A549 (cell line): ENCODE results near the gene AMER3.
"Not testable (repeated sequence)": the region's sequence is repeated elsewhere in the genome, so short reads cannot be mapped to it uniquely, and the experiment has no call there.

Source experiments
- BHLHE40 ChIP-seq: IDR thresholded peaks from 2 replicates; pipeline ENCODE4 v1.6.1; 2012; ENCODE audit warnings: low read depth, low read length, inconsistent platforms
- CTCF ChIP-seq: fragments of >200 bp; sonication (Bioruptor Twin); formaldehyde crosslinking; IDR thresholded peaks from 3 replicates; pipeline ENCODE4 v1.5.1; 2016
- EP300 ChIP-seq, 2 experiments: fragments of >200 bp; sonication (Bioruptor Twin); formaldehyde crosslinking; IDR thresholded peaks; 2 replicates in 1 of 2; 3 replicates in 1 of 2; pipeline ENCODE4 v1.6.1; 2016 to 2017
- JUNB ChIP-seq: fragments of >200 bp; sonication (Bioruptor Twin); formaldehyde crosslinking; IDR thresholded peaks from 2 replicates; pipeline ENCODE4 v1.6.1; 2016
- KDM5A ChIP-seq: fragments of 200-600 bp; sonication (generic); IDR thresholded peaks from 2 replicates; pipeline ENCODE4 v1.6.1; 2016; ENCODE audit warnings: antibody characterized with exemption, mild to moderate bottlenecking
- NFE2L2 ChIP-seq: fragments of 150-350 bp; conservative IDR thresholded peaks from 2 replicates; pipeline ENCODE4 v1.6.1; 2014; ENCODE audit warnings: low read length
- TF ChIP-seq, protein P1 (sequence below): fragments of 250-450 bp; sonication (Bioruptor Pico); IDR thresholded peaks from 2 replicates; pipeline ENCODE4 v1.5.0; 2021; ENCODE audit warnings: mild to moderate bottlenecking, moderate library complexity, borderline replicate concordance

DNA sequence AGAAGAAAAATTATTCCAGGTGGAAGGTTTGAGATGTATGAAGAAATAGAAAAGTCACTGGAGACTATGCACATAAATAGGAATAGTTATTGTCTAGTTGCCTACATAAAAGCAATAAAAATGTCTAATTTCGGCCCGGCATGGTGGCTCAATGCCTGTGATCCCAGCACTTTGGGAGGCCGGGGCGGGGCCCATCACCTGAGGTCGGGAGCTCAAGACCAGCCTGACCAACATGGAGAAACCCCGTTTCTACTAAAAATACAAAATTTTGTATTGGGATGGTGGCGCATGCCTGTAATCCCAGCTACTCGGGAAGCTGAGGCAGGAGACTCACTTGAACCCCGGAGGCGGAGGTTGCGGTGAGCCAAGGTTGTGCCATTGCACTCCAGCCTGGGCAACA lies 23.1 kb upstream of the AMER3 start:
- not testable (repeated sequence) for TF ChIP-seq CTCF; EP300 (IDR thresholded peaks at IDR 0.05); BHLHE40; NFE2L2; JUNB; KDM5A
- TF ChIP-seq, protein P1, sequence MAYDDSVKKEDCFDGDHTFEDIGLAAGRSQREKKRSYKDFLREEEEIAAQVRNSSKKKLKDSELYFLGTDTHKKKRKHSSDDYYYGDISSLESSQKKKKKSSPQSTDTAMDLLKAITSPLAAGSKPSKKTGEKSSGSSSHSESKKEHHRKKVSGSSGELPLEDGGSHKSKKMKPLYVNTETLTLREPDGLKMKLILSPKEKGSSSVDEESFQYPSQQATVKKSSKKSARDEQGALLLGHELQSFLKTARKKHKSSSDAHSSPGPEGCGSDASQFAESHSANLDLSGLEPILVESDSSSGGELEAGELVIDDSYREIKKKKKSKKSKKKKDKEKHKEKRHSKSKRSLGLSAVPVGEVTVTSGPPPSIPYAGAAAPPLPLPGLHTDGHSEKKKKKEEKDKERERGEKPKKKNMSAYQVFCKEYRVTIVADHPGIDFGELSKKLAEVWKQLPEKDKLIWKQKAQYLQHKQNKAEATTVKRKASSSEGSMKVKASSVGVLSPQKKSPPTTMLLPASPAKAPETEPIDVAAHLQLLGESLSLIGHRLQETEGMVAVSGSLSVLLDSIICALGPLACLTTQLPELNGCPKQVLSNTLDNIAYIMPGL (CRISPR knock-in tag): not testable (repeated sequence)
